ENCODE results near the gene FBXO34.

The FBXO34 gene

DNA sequence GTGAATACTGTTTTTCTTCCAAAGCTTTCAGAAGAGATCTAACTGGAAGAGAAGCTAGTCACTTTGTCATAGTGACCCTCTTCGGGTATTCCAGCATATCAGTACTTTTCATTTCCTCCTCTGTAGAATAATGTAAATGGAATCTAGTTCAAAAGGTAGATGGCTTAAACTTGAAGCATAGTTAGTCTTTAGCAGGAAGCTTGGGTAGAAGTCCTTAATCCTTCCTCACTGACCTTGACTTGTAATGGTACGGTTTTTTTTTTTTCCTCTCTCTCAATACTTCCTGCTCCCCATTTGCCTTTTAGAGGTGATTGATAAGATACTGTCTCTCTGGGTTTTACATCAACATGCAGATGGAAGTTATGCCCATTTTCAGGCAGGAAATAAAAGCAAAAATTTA, 1.7 kb downstream of the FBXO34 start:
- DNase-seq, result no peak

GRCh38 chr14:55274146-55274545, 2.9 kb downstream of the FBXO34 start:
- DNase-seq, result no peak

DNA sequence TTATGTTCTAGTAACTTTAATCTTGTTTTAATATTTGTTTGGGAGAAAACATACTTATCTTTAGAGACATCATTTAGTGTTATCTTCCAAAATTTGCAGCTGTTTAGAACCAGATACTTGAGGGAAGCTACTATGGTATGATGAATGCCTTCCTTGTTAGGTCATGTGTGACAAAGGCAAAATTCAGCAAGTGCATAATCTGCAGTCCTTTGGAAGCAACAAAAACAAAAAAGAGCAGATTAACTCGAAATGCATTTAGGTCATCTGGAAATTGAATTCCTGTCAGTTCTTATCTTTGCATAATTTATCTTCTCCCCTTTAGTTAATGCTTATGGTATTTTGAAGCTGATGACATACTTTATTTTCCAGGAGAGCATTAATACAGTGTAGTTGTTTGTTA, 3.5 kb downstream of the FBXO34 start:
- no peak for DNase-seq

- no peak for DNase-seq
These were observed 5.5 kb downstream of the FBXO34 start for GRCh38 chr14:55276736-55277135.

DNA sequence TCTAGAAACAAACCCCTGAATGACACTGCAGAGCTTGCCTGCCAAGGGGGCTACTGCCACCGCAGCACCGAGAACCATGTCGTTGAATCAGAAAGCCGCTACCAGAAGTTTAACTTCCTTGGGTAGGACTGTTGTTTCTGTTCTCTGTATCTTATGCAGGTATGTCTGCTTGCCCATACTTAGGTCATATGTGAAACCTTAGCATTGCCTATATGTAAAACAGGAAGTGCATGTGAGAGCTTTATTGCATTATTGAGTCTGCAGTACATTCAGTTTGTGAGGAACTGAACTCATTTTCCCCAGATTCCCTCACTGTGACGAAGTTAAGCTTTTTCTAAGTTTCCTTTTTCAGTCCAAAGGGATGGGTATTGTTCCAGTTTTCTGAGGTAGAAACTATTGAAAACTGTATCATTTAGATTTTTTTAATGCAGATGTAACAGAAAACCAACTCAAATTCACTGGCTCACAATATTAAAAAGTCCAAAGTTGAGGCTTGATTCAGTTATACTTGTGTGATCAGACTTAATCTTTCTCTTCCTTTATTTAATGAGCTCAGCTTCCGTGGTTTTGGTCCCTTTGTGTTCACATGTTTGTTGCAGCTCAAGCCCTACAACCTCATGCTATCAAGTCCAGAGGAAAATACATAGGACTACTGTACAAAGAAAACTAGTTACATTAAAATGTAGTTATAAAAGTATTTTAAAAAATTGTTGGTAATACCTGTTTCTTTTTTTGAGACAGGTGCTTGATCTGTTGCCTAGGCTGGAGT, 6.9 kb downstream of the FBXO34 start:
- DNase-seq, result no peak

DNA sequence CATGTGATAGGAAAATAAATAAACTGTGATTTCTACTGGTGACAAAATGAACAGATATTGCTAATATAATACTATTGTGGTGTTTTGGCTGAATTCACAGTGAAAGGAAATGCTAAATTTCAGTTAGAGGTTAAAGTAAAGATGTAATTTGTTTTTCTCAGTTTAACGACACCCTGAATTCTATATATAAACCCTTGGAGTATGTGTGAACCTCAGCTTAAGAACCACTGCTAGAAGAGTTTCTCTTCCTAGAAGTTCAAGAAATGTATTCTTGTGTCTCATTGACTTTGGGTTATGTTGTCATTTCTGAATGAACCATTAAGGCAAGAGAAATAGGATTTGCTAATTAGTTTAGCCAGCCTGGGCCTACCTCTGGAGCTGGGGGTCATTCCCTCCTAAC, 8.2 kb downstream of the FBXO34 start:
- no peak for DNase-seq

GRCh38 chr14:55281316-55281839, 10.2 kb downstream of the FBXO34 start:
- no peak for DNase-seq

DNA sequence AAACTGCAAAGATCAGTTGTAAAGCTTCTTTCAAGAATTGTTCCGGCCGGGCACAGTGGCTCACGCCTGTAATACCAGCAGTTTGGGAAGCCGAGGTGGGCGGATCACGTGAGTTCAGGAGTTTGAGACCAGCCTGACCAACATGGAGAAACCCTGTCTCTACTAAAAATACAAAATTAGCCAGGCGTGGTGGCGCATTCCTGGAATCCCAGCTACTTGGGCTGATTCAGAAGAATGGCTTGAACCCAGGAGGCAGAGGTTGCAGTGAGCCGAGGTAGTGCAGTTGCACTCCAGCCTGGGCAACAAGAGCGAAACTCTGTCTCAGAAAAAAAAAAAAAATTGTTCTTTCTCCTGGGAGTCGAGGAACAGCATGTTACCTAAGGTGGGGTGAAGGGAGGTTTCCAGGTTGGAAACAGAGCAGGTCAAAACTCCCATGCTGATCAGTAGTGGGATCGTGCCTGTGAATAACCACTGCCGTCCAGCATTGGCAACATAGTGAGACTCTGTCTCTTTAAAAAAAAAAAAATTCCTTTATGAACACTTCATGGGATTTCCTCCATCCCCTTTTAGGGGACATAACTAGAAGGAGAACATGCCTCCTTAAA, 13.9 kb downstream of the FBXO34 start:
- DNase-seq, result no peak

DNA sequence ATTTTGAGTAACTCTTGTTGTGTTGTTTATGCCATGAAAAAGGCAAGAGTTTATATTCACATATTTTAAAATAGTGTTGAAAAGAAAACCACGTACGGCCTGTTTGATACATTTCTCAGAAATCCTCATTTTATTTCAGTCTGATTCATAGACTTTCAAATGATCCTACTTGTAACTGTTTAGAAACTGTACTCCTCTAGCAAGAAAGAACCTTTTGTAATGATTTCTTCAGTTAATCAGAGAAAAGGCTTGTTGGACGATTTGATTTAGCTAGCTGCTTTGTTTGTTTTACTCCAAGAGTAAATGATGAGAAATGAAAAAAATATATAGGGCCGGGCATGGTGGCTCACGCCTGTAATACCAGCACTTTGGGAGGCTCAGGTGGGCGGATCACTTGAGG, 17.2 kb downstream of the FBXO34 start:
- DNase-seq, result no peak

GRCh38 chr14:55291480-55292081, 20.4 kb downstream of the FBXO34 start:
- DNase-seq, result no peak

- no peak for DNase-seq
These were observed 23.4 kb downstream of the FBXO34 start for GRCh38 chr14:55294603-55295002.

DNA sequence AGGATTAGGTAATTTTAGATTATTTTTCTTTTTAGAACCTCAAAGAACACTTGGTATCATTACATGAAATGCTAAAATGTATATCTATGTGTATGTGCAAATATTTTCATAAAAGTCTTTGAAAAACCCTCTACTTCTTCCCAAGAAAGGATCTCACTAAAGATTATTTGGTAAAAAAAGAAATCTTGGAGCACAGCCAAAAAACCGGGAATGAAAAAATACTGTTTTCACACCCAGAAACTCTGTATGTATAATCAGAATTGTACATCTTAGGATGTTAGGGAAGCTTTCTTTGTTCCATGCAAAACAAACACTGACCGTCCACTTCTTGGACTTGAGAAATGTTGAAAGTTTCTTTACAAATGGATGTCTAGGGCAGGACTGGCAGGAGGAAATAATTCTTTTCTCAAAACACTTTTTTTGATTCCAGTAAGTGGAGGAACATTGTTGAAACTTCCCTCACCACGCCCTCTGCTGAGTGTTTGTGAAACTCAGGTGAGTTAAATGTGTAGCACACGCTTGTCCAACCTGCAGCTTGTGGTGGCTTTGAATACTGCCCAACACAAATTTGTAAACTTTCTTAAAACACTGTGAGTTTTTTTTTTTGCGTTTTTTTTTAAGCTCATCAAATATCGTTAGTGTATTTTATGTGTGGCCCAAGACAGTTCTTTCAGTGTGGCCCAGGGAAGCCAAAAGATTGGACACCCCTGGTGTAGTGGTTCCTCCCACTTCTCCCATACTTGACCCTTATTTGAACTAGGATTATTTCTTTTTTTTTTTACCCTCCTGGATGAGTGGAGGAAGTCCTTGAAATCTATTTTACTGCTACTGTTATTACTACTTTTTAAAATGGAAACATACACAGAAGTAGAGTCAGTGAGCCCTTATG, 26.6 kb downstream of the FBXO34 start:
- no peak for DNase-seq

DNA sequence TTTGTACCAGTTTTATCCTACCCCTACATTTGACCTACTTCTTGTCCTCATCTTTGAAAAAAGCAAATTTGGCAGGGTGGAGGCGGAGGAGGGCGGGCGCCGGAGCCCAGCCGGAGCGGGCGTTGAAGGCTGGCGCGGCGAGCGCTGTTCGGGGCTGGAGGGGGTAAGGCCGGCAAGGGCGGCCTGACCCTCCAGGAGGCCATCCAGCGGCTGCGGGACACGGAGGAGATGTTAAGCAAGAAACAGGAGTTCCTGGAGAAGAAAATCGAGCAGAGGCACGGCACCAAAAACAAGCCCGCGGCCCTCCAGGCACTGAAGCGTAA, 27.2 kb downstream of the FBXO34 start:
- no peak for DNase-seq

GRCh38 chr14:55301437-55302121, 30.4 kb downstream of the FBXO34 start:
- no peak for DNase-seq

- DNase-seq, result no peak
These were observed 31.3 kb downstream of the FBXO34 start for GRCh38 chr14:55302367-55303124.

GRCh38 chr14:55303125-55303499, 31.9 kb downstream of the FBXO34 start:
- no peak for DNase-seq

DNA sequence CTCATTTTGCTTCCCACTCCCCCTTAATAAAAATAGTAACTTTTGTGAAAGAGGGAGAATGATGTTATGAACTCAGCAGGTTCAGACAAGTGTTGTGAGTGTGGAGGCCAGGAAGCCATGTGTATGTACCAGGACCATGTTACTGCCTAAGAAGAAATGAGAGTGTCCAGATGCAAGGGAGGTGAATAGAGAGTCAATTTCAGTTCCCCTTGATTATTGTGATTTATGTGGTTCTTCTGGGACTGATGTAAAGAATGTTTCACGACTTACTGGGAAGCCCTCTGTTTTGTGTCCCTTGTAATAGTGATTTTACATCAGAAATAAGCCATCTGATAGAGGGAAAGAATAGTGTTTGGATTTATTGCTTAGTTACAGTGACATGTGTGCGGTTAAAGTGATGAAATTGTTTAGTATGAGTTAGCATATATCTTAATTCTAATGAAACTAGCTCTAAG, 32.5 kb downstream of the FBXO34 start:
- no peak for DNase-seq

GRCh38 chr14:55306938-55307589, 35.8 kb downstream of the FBXO34 start:
- DNase-seq, result no peak

GRCh38 chr14:55309154-55309553, 37.9 kb downstream of the FBXO34 start:
- no peak for DNase-seq

DNA sequence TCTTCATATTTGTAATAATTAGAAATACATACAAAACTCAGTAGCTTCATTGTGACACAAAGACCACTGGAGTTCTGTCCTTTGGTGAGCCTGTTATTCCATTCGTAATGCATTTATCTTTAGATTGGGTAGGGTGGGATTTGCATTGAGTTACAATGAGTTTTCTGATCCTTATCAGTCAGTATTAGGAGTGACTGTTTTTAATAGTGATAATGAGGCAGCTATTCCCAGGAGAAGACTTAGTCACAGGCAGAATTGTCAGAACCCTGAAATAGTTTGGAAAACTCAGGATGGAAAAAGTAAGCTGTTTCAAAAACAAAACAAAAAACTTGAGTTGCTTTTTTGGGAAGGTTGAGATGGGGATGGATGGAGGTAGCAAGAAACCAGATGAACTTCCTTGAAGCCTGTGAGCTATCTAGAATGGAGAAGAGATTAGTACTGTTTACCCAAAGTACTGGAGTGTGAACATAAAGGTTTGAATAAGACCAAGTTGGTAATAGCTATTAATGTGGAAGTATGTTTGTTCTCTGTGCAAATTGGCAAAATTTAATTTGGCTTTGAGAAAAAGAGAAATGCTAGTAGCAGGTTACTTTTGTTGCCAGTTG, 38.6 kb downstream of the FBXO34 start:
- no peak for DNase-seq
